PFSK-1 (cell line): ENCODE measurements around the gene IL17RD.

ENCODE experiments used
- POLR2AphosphoS5 ChIP-seq: IDR thresholded peaks from 2 replicates; pipeline ENCODE4 v1.6.1; 2012; ENCODE audit warnings: low read depth, mild to moderate bottlenecking, control low read depth, low read length, moderate library complexity
- REST ChIP-seq, 2 experiments: IDR thresholded peaks; 2 replicates each; pipeline versions ENCODE4 v1.6.1 to v1.8.0; 2011 to 2012; ENCODE audit warnings: low read depth in 2 of 2, low read length in 2 of 2, control low read depth in 1 of 2, inconsistent platforms in 1 of 2, mild to moderate bottlenecking in 1 of 2, moderate library complexity in 1 of 2; ENCODE audit not compliant: insufficient read depth in 1 of 2
- TAF1 ChIP-seq: IDR thresholded peaks from 2 replicates; pipeline ENCODE4 v1.6.1; 2012; ENCODE audit warnings: low read length, control low read depth, borderline replicate concordance; ENCODE audit not compliant: insufficient read depth

GRCh38 chr3:57170946-57171345, 5.8 kb upstream of the IL17RD start:
- no peak for TF ChIP-seq POLR2AphosphoS5
- no peak for TF ChIP-seq TAF1
- TF ChIP-seq REST (IDR thresholded peaks at IDR 0.05; ENCODE audit: insufficient read depth in 1 of 2, low read depth in 2 of 2, low read length in 2 of 2) = no peak
